GM19467 (cell line): ENCODE results near the gene CCDC12.

Experiments used
- ATAC-seq: cut with Tn5 transposase; IDR thresholded peaks from one replicate; pipeline ENCODE4 v1.9.1; 2021; ENCODE audit warnings: mild to moderate bottlenecking, moderate library complexity; ENCODE audit not compliant: unreplicated experiment

The CCDC12 gene

GRCh38 chr3:47007482-47008233, 31.1 kb upstream of the CCDC12 start:
- ATAC-seq, result no peak

GRCh38 chr3:47007001-47007400, 30.5 kb upstream of the CCDC12 start:
- no peak for ATAC-seq

- no peak for ATAC-seq
Measured at GRCh38 chr3:47006145-47006651, 29.7 kb upstream of the CCDC12 start.

GRCh38 chr3:47005212-47006144, 28.9 kb upstream of the CCDC12 start:
- ATAC-seq, result no peak

GRCh38 chr3:47004369-47005211, 28.0 kb upstream of the CCDC12 start:
- ATAC-seq, result no peak

GRCh38 chr3:47003461-47004368, 27.2 kb upstream of the CCDC12 start:
- no peak for ATAC-seq

GRCh38 chr3:47003056-47003410, 26.5 kb upstream of the CCDC12 start:
- no peak for ATAC-seq

GRCh38 chr3:47002171-47003055, 25.9 kb upstream of the CCDC12 start:
- ATAC-seq, result no peak

GRCh38 chr3:47001731-47002170, 25.2 kb upstream of the CCDC12 start:
- no peak for ATAC-seq

GRCh38 chr3:47000922-47001730, 24.6 kb upstream of the CCDC12 start:
- ATAC-seq, result no peak

- ATAC-seq, result no peak
Measured at GRCh38 chr3:47000198-47000815, 23.8 kb upstream of the CCDC12 start.

- ATAC-seq, result no peak
Measured at GRCh38 chr3:46999516-47000197, 23.1 kb upstream of the CCDC12 start.

GRCh38 chr3:46998852-46999515, 22.4 kb upstream of the CCDC12 start:
- ATAC-seq, result no peak

GRCh38 chr3:46998121-46998851, 21.7 kb upstream of the CCDC12 start:
- ATAC-seq, result no peak

- ATAC-seq, result no peak
Measured at GRCh38 chr3:46997453-46998091, 21.0 kb upstream of the CCDC12 start.
